IgD-negative memory B cell (primary cell): ENCODE results near the gene RGR. TPM values are rescaled to one million over a fixed set of nuclear protein-coding genes. Genes with fewer than 3 reads are reported as not detected.
A peak's percentile ranks its signal among the peaks of the same experiment; 100 is the strongest.

Source experiments
- H3K27ac Mint-ChIP-seq, 3 donors: one replicate each; pipeline ENCODE4 v1.8.0; 2020 to 2022; ENCODE audit warnings: mild to moderate bottlenecking in 3 of 3, mixed read lengths in 3 of 3, moderate library complexity in 1 of 3
- H3K27me3 Mint-ChIP-seq: one replicate; pipeline ENCODE4 v1.8.0; 2021; ENCODE audit warnings: mixed read lengths
- H3K36me3 Mint-ChIP-seq: one replicate; pipeline ENCODE4 v1.8.0; 2020; ENCODE audit warnings: mild to moderate bottlenecking, mixed read lengths
- H3K4me1 Mint-ChIP-seq, 3 donors: one replicate each; pipeline ENCODE4 v1.8.0; 2020 to 2022; ENCODE audit warnings: mixed read lengths in 3 of 3, mild to moderate bottlenecking in 1 of 3
- H3K4me3 Mint-ChIP-seq, 4 donors: one replicate each; pipeline ENCODE4 v1.8.0; 2020 to 2022; ENCODE audit warnings: mild to moderate bottlenecking in 4 of 4, mixed read lengths in 4 of 4, moderate library complexity in 3 of 4
- H3K9me3 Mint-ChIP-seq, 3 donors: one replicate each; pipeline ENCODE4 v1.8.0; 2020 to 2021; ENCODE audit warnings: mixed read lengths in 3 of 3, mild to moderate bottlenecking in 1 of 3
- polyA plus RNA-seq: library from polyadenylated mRNA; unstranded; fragments of 300-500 nt; fragmentation: Illumina TruSeq; gene quantifications from one replicate; pipeline ENCODE4 v1.2.3, GENCODE V29; 2021

The RGR gene
- polyA plus RNA-seq, 1 donor from 2014 or later: not detected

GRCh38 chr10:84291384-84291783, 46.5 kb downstream of the RGR start:
- Mint-ChIP-seq H3K4me3 (no peak overlapping the region), H3K4me1 (no peaks in the 10 kb centered on the region), H3K36me3 (no peaks in the 10 kb centered on the region), H3K27me3 (peaks cover 3% of the 10 kb centered on the region), H3K9me3 (no peaks in the 10 kb centered on the region), H3K27ac (no peak overlapping the region)

GRCh38 chr10:84292502-84292901, 47.6 kb downstream of the RGR start:
- H3K27me3 Mint-ChIP-seq: peaks cover 3% of the 10 kb centered on the region
- H3K9me3 Mint-ChIP-seq: no peaks in the 10 kb centered on the region
- H3K4me1 Mint-ChIP-seq: no peaks in the 10 kb centered on the region
- no peak overlapping the region for H3K27ac Mint-ChIP-seq
- no peaks in the 10 kb centered on the region for H3K36me3 Mint-ChIP-seq
- H3K4me3 Mint-ChIP-seq: no peak overlapping the region

- peaks cover 3% of the 10 kb centered on the region for H3K27me3 Mint-ChIP-seq
- H3K4me1 Mint-ChIP-seq: no peaks in the 10 kb centered on the region
- H3K9me3 Mint-ChIP-seq: no peaks in the 10 kb centered on the region
- no peaks in the 10 kb centered on the region for H3K36me3 Mint-ChIP-seq
- no peak overlapping the region for H3K27ac Mint-ChIP-seq
- no peak overlapping the region for H3K4me3 Mint-ChIP-seq
Observed at GRCh38 chr10:84293171-84293570, 48.3 kb downstream of the RGR start.

GRCh38 chr10:84293574-84294016, 48.7 kb downstream of the RGR start:
- Mint-ChIP-seq H3K27me3 (peaks cover 1% of the 10 kb centered on the region), H3K4me1 (no peaks in the 10 kb centered on the region), H3K36me3 (no peaks in the 10 kb centered on the region), H3K4me3 (no peak overlapping the region), H3K27ac (no peak overlapping the region), H3K9me3 (no peaks in the 10 kb centered on the region)

GRCh38 chr10:84294766-84295447, 50.1 kb downstream of the RGR start:
- no peaks in the 10 kb centered on the region for H3K4me1 Mint-ChIP-seq
- no peak overlapping the region for H3K4me3 Mint-ChIP-seq
- H3K27ac Mint-ChIP-seq: no peak overlapping the region

GRCh38 chr10:84296091-84296981, 51.5 kb downstream of the RGR start:
- no peak overlapping the region for H3K27ac Mint-ChIP-seq
- no peaks in the 10 kb centered on the region for H3K9me3 Mint-ChIP-seq
- H3K27me3 Mint-ChIP-seq: no peaks in the 10 kb centered on the region
- no peak overlapping the region for H3K4me3 Mint-ChIP-seq
- H3K36me3 Mint-ChIP-seq: no peaks in the 10 kb centered on the region
- H3K4me1 Mint-ChIP-seq: no peaks in the 10 kb centered on the region

More at GRCh38 chr10:84294766-84295447, 50.1 kb downstream of the RGR start:
- Mint-ChIP-seq H3K27me3 (peaks cover 1% of the 10 kb centered on the region), H3K36me3 (no peaks in the 10 kb centered on the region), H3K9me3 (no peaks in the 10 kb centered on the region)

- no peaks in the 10 kb centered on the region for H3K27me3 Mint-ChIP-seq
- H3K4me1 Mint-ChIP-seq: no peaks in the 10 kb centered on the region
- H3K27ac Mint-ChIP-seq: no peak overlapping the region
- H3K36me3 Mint-ChIP-seq: no peaks in the 10 kb centered on the region
- no peaks in the 10 kb centered on the region for H3K9me3 Mint-ChIP-seq
- H3K4me3 Mint-ChIP-seq: no peak overlapping the region
Observed at GRCh38 chr10:84298057-84298456, 53.2 kb downstream of the RGR start.

- H3K27me3 Mint-ChIP-seq: peaks cover 4% of the 10 kb centered on the region
- peaks cover 0 to 4% (median 0%) of the 10 kb centered on the region in 3 donors for H3K9me3 Mint-ChIP-seq
- no peaks in the 10 kb centered on the region for H3K4me1 Mint-ChIP-seq
- no peak overlapping the region for H3K4me3 Mint-ChIP-seq
- H3K27ac Mint-ChIP-seq: no peak overlapping the region
- no peaks in the 10 kb centered on the region for H3K36me3 Mint-ChIP-seq
Observed at GRCh38 chr10:84302223-84302622, 57.4 kb downstream of the RGR start.

- no peaks in the 10 kb centered on the region for H3K4me1 Mint-ChIP-seq
- peak overlapping the region in 1 of 3 donors; percentile 20 for H3K27ac Mint-ChIP-seq
- H3K4me3 Mint-ChIP-seq: no peak overlapping the region
- H3K36me3 Mint-ChIP-seq: no peaks in the 10 kb centered on the region
- H3K9me3 Mint-ChIP-seq: peaks cover 0 to 4% (median 0%) of the 10 kb centered on the region in 3 donors
- peaks cover 11% of the 10 kb centered on the region for H3K27me3 Mint-ChIP-seq
Observed at GRCh38 chr10:84306751-84307384, 62.0 kb downstream of the RGR start.

- Mint-ChIP-seq H3K4me1 (no peaks in the 10 kb centered on the region), H3K36me3 (no peaks in the 10 kb centered on the region), H3K27me3 (peaks cover 12% of the 10 kb centered on the region), H3K27ac (no peak overlapping the region), H3K4me3 (no peak overlapping the region), H3K9me3 (peaks cover 0 to 4% (median 0%) of the 10 kb centered on the region in 3 donors)
Observed at GRCh38 chr10:84308021-84308420, 63.2 kb downstream of the RGR start.

GRCh38 chr10:84308481-84309304, 63.8 kb downstream of the RGR start:
- H3K4me1 Mint-ChIP-seq: no peaks in the 10 kb centered on the region
- peaks cover 0 to 4% (median 0%) of the 10 kb centered on the region in 3 donors for H3K9me3 Mint-ChIP-seq
- H3K27ac Mint-ChIP-seq: no peak overlapping the region
- no peaks in the 10 kb centered on the region for H3K36me3 Mint-ChIP-seq
- no peak overlapping the region for H3K4me3 Mint-ChIP-seq
- peaks cover 12% of the 10 kb centered on the region for H3K27me3 Mint-ChIP-seq

Other genes starting within 250 kb of the RGR start
- 226 TPM for gene GHITM, start 105.5 kb upstream of the RGR start, polyA plus RNA-seq
- not detected for gene GPR15LG, start 71.3 kb upstream of the RGR start, polyA plus RNA-seq
- gene CDHR1, start 50.5 kb upstream of the RGR start, polyA plus RNA-seq: not detected
- gene LRIT2, start 19.5 kb upstream of the RGR start, polyA plus RNA-seq: not detected
- gene LRIT1, start 3.5 kb upstream of the RGR start, polyA plus RNA-seq: not detected
- gene CCSER2, start 83.5 kb downstream of the RGR start, polyA plus RNA-seq: 41.3 TPM